GM18508 (cell line): ENCODE measurements around the gene CSGALNACT2.
"Not testable (repeated sequence)": the region's sequence is repeated elsewhere in the genome, so short reads cannot be mapped to it uniquely, and the experiment has no call there.

Source experiments
- ATAC-seq: cut with Tn5 transposase; IDR thresholded peaks from one replicate; pipeline ENCODE4 v1.9.1; 2021; ENCODE audit warnings: moderate number of reproducible peaks; ENCODE audit not compliant: insufficient read depth, unreplicated experiment

Gene CSGALNACT2

DNA sequence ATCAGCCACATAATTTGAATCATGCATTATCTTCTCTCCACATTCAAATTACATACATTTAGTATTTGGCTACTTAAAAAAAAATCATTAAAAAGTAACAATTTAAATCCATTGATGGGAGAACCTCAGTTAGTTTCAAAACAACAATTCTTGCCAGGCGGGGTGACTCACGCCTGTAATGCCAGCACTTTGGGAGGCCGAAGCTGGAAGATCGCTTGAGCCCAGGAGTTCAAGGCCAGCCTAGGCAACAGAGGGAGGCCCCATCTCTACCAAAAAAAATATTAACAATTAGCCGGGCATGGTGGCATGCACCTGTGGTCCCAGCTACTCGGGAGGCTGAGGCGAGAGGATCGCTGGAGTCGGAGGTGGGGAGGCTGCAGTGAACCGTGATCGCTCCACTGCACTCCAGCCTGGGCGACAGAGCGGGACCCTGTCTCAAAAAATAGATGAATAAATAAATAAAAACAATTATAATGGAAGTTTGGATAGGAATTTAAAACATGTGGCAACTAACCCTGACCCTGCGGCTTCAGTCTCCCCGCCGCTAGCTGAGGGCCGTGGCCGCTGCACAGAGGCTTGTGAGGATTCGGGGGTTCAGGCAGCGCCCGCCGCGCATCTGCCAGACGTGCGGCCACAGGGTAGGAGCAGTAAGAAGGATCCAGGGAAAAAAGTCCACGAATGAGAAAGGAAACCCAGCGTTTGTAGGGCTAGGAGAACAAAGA lies 1.1 kb upstream of the CSGALNACT2 start:
- ATAC-seq = no peak

DNA sequence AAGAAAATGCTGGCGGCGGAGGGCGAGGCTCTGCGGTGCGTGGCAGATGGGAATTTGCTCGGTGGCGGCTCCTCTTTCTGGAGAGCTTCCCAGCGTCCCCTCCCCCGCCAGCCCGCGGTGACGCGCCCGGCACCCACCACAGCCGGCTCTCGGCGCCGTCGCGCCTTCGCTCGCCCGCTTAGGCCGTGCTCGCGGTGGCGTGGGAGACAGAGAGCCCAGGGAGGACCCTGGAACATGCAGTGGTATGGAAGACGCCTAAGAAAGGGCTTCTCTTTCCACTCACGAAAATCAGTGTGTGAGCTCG lies 576 bp upstream of the CSGALNACT2 start:
- ATAC-seq = no peak

- peak; percentile 25 for ATAC-seq
Observed at GRCh38 chr10:43138757-43139241, 554 bp downstream of the CSGALNACT2 start.

- no peak for ATAC-seq
Observed at GRCh38 chr10:43141421-43141820, 3.2 kb downstream of the CSGALNACT2 start.

DNA sequence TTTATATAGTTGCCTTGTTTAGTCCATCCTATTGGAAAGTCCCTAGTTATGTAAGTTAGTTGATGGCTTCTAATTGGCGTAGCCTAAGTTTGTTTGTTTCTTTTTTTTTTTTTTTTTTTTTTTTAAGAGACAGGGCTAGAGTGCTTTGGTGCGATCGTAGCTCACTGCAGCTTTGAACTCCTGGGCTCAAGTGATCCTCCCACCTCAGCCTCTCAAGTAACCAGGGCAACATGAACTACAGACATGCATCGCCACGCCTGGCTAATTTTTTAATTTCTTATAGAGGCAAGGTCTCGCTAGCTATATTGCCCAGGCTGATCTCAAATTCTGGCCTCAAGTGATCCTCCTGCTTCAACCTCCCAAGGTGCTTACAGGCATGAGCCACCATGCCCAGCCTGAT lies 7.1 kb downstream of the CSGALNACT2 start:
- no peak for ATAC-seq

DNA sequence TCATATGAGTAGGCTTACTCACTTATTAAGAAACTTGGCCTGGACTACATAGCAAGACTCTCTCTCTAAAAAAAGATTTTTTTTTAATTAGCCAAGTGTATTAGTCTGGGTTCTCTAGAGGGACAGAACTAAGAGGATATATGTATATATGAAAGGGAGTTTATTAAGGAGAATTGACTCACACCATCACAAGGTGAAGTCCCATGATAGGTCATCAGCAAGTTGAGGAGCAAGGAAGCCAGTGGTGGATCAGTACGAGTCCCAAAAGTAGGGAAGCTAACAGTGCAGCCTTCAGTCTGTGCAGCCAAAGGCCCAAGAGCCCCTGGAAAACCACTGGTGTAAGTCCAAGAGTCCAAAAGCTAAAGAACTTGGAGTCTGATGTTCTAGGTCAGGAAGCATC lies 7.7 kb downstream of the CSGALNACT2 start:
- ATAC-seq = not testable (repeated sequence)

GRCh38 chr10:43151371-43151770 lies 13.1 kb downstream of the CSGALNACT2 start:
- ATAC-seq = no peak

DNA sequence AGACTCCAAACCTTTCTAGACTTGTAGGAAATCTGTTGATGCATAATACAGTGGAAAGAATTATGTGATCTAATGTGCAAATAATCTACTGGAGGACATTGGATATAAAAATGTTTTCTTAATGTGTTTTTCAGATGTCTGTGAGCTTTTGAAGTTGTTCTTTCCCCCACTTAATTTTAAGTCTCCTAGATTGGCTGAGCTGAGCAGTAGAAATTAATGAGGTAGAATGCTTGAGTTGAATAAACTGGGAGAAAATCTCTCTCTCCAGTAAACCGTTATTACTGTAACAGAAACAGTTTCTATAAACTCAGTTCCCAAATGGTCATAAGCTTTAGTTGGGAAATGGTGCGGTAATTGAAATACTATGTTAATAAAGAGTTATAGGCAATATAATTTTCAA lies 15.7 kb downstream of the CSGALNACT2 start:
- ATAC-seq = no peak

DNA sequence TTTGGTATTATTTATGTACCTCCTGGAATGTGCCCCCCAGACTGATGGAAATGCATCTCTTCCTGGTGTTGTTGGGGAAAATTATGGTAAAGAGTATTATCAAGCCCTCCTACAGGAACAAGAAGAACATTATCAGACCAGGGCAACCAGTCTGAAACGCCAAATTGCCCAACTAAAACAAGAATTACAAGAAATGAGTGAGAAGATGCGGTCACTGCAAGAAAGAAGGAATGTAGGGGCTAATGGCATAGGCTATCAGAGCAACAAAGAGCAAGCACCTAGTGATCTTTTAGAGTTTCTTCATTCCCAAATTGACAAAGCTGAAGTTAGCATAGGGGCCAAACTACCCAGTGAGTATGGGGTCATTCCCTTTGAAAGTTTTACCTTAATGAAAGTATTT lies 17.0 kb downstream of the CSGALNACT2 start:
- no peak for ATAC-seq

GRCh38 chr10:43155741-43156140 lies 17.5 kb downstream of the CSGALNACT2 start:
- no peak for ATAC-seq

GRCh38 chr10:43156590-43157341 lies 18.5 kb downstream of the CSGALNACT2 start:
- no peak for ATAC-seq

GRCh38 chr10:43158636-43159035 lies 20.4 kb downstream of the CSGALNACT2 start:
- ATAC-seq = no peak

DNA sequence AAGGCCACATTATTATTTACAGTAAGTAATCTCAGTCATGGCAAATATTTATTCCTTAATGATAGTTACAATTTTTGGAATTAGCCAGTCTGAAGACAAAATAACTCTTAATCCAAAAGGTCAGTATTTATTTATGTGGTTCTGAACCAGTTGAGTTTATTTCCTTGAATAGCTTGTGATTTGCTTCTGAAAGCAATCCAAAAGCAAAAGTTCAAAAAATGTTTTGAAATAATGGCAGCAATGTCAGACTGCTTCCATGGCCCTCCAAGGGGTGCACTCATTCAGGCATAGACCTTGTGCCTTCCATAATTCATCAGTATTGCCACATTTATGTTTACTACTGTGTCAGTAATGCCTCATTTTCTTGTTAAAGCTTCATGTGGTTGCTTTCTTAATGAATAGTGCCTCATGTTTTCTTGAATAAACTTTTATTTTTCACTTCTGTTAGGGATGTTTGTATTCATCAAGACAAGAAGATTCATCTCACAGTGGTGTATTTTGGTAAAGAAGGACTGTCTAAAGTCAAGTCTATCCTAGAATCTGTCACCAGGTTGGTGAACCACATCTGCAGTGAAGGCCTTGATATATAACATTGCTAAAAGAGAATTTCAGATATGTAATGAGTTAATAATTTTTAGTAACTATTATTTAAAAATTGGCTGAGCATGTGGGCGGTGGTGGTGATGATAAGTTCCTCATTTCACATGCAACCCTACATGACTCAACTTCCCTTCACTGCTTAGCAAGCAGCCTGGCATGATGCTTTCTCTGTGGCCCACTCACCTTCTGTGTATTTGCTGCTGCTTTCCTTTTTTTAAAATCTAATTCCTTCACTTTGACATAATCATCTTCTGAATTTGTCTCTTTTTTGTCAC lies 22.0 kb downstream of the CSGALNACT2 start:
- ATAC-seq = peak; percentile 47

DNA sequence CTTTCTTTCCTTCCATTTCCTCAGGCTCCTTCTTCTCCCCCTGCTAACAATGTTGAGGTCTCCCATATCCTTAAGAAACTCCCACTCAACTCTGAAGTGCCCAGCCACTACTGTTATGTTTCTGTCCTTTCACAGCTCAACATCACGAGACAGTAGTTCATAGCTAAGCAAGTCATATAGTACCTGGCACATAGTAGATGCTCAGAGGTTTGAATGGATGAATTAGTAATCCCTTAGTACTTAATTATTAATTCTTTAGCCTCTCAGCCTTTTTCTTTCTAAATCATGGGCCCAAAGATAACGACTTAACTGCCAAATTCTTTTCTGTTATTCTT lies 22.6 kb downstream of the CSGALNACT2 start:
- ATAC-seq = peak; percentile 87

DNA sequence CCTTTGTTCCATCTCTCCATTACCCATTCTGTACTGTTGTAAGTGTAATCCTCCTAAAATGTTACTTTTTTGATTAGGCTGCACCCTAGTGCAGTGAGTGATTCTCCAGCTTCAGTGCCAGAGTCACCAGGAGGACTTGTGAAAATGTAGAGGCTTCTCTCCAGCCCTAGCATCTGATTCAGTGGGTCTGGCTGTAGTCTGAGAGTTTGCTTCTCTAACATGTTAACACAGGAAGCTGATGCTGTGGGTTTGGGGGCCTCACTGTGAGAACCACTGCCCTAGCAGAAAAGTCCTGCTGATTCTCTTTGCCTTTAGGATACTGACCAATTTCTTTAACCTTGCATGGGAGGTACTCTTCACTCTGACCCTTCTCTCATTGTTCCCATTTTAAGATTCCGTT lies 24.4 kb downstream of the CSGALNACT2 start:
- no peak for ATAC-seq

DNA sequence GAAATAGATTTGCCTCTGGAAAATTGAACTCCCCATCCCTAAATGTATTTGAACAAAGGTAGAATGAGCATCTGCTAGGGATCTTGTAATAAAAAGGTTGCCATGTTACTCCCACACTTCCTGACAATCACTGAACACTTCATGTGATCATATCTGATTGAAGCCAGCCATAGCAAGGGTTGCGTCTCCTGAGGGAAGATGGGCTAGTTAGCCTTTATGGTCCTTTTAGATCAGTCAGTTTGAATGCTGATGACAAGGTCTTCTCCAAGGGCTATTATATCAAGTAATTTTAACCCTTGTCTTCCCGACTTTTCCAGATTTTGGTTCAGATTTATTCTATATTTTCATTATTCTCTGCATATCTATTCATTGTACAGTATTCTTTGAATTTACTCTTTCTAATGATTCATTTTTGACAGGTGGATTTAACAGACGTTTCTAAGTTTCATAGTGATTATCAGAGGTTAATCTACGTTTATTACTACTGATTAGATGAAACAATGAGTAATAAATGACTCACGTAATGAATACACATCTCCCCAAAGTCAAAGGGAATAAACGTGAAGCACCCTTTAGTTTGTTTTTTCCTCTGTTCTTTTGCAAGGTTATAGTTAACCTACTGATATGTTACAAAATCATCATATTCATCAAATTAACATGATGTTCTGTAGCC lies 28.1 kb downstream of the CSGALNACT2 start:
- no peak for ATAC-seq

- ATAC-seq = peak; percentile 41
Observed at GRCh38 chr10:43166880-43167497, 28.7 kb downstream of the CSGALNACT2 start.

DNA sequence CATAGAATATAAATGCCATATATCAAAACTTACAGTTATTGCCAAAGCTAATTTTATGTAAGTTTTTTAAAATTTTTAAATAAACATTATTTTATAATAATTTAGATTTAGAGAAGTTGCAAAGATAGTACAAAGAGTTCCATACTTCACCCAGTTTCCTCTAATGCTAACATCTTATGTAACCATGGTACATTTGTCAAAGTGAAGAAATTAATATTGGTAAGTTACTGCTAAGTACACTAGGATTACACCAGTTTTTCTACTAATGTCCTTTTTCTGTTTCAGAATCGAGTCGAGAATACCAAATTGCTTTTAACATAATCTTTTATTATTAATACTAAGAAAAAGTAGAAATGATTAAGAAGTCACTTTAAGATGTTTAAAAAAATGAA lies 29.2 kb downstream of the CSGALNACT2 start:
- ATAC-seq = no peak

GRCh38 chr10:43170491-43170890 lies 32.2 kb downstream of the CSGALNACT2 start:
- no peak for ATAC-seq

DNA sequence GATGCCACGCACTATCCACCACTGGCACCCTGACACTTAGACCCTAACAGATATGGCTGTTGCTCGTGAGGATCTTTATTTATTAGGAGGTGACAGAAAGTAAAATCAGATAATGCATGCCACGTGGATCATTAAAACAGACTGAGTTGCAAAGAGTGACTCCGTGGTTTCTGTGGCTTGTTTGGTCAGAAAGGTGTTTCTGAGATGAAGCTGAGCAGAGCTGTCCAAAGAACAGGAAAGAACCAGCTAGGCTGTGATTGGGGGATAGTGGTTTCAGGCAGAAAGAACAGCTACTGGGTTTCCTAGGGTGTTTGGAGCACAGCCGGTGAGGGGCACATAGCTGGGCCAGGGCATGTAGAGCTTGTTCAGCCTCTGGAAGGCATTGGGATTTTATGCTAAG lies 34.4 kb downstream of the CSGALNACT2 start:
- no peak for ATAC-seq
